GM12864 (cell line): Measurements from ENCODE around the gene KCNQ1OT1.

Source experiments
- DNase-seq: peaks from one replicate; pipeline ENCODE4 v3.0.0-alpha.2; 2011; ENCODE audit warnings: low read depth
- H3K4me3 ChIP-seq: 2 replicates; pipeline ENCODE4 v1.5.1; 2011; ENCODE audit warnings: mild to moderate bottlenecking, low read depth, low read length, control low read depth
- TF ChIP-seq, protein P1 (sequence below): IDR thresholded peaks from 2 replicates; pipeline ENCODE4 v1.5.1; 2011; ENCODE audit warnings: low read depth, mild to moderate bottlenecking, moderate library complexity, low read length, control low read depth, inconsistent platforms; ENCODE audit errors: missing control alignments

Gene KCNQ1OT1

DNA sequence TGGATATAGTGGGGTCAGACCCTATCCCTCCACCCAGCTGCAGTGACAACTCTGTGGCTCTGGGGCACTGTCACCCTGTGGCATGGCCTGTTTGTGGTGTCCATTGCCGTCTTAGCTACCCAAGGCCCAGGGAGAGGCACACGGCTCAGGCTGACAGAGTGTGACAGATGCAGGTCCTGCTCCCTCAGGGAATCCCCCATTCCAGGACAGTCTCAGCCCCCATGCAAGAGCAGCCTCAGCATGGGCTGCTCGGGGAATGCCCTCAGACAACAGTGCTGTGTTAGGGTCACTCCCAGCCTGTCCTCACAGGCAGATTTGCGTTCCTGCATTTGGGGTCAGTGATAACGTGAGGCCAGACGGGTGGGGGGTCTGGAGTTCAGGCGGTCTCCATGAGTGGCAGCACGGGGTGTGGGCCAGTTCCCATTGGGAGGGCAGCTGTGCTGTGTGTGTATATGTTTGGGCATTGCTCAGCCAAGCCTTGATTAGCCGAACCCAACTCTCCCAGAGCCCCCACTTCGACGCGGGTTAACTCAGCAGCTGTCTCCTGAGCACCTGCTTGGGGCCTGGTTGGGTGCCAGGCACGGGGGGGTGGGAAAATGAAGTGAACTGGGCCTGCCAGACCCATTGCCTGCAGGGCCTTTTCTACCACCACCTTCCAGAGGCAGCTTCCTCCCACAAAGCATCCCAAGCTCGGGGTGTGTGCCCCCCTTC is 5.3 kb upstream of the KCNQ1OT1 start:
- H3K4me3 ChIP-seq, result no peak overlapping the region
- TF ChIP-seq, protein P1, sequence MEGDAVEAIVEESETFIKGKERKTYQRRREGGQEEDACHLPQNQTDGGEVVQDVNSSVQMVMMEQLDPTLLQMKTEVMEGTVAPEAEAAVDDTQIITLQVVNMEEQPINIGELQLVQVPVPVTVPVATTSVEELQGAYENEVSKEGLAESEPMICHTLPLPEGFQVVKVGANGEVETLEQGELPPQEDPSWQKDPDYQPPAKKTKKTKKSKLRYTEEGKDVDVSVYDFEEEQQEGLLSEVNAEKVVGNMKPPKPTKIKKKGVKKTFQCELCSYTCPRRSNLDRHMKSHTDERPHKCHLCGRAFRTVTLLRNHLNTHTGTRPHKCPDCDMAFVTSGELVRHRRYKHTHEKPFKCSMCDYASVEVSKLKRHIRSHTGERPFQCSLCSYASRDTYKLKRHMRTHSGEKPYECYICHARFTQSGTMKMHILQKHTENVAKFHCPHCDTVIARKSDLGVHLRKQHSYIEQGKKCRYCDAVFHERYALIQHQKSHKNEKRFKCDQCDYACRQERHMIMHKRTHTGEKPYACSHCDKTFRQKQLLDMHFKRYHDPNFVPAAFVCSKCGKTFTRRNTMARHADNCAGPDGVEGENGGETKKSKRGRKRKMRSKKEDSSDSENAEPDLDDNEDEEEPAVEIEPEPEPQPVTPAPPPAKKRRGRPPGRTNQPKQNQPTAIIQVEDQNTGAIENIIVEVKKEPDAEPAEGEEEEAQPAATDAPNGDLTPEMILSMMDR, result no peak
- no peak for DNase-seq

DNA sequence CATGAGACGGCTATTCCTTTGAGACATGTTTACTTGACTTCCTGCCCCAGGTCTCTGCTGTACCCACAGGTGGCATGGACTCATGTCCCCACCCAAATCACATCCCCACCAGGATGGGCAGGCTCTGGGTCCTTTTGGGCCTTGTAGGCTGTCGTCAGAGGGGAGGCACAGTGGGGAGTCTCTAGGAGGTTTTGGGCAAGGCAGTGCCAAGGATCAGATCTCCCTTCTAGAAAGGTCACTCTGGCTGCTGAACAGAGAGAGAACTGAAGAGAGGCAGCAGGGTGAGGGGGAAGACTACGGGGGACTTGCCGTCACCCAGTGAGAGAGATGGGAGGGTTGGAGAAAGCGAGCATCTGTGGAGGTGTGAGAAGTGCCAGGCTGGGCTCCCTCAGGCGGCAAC is 4.6 kb upstream of the KCNQ1OT1 start:
- H3K4me3 ChIP-seq, result no peak overlapping the region
- DNase-seq, result no peak
- TF ChIP-seq, protein P1, result no peak

DNA sequence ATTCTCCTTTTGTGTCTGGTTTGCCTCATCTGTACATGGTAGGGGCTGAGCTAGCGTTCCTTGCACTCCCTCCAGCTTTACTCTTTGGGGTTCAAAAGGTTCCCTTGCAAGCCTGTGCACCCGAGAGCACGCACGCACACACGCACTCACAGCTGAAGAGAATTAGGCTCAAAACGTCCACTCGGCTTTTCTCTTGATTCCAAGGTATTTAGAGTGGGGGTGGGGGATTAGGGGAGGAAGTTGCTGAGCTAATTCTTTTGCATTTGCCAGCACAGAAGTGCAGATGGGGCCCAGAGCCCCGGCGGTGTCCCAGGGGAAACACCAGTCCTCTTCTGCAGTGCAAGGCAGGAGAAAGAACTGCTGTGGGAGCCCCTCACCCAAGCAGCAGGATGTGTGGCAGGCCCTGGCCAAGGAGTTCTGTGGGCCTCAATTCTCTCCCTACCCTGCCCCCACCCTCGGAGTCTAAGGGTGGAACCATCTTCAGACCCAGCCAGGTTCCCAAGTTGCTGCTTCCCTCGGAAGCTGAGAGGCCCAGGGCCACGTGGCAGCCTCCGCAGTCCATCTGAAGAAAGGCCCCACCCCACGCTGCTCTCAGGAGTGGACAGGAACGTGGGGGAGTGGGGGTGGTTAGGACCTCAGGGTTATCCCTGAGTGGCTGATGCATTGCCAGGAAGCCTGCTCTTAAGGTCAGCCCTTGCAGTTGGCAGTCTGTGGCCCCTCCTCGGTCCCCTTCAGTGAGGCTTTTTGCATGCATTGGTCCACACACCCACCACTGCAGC is 3.8 kb upstream of the KCNQ1OT1 start:
- no peak for DNase-seq
- TF ChIP-seq, protein P1, result no peak
- H3K4me3 ChIP-seq, result no peak overlapping the region

DNA sequence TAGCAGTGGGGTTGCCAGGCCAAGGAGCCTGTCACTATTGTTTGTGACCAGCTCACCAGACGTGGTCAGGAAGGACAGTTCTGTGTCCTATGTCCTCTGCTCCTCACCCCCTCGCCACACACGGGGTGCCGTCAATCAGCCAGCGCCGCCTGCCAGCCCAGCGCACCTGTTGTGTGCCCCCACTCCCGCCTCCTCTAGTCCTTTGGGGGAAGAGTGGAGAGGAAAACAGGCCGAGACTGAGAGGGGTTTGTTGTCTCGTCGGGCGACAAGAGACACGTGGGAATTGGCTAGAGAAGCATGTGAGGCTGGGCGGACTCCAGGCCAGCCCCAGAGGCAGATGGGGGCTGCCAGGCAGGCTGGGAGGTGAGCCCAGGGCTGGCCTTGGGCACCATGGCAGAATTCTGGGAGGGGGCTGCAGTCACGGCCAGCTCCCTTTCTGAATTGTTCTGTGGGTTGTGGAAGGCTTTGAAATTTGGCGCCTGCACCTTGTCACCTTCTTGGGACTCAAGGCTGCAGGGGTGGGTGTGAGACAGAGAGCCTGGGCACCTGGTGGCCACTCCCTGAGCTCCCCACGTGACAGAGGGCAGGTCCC is 3.1 kb upstream of the KCNQ1OT1 start:
- no peak for DNase-seq
- TF ChIP-seq, protein P1, result no peak
- no peak overlapping the region for H3K4me3 ChIP-seq

DNA sequence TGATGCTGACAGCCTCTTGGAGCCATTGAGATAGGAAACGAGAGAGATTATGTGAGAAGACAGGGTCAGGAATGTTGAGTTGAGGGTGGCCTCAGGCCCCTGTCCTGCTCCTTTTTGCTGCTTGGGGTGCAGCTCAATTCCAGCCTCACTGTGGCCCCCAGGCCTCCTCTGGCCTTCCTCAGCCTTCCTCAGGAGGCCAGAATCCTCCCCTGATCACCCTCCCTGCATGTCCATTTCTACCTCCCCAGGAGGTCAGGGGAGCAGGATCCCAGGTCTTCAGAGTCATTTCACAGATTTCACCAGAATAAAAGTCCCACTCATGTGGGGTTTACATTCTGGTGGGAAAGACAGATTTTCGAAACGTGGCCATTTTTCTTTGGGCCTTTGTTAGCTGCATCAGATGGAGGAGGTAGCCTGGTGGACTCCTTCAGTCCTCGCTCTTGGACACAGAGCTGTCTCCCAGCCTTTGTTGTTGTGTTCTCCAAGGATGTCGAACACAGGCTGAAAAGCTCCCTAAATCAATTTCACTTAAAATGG is 2.2 kb upstream of the KCNQ1OT1 start:
- H3K4me3 ChIP-seq, result no peak overlapping the region
- DNase-seq, result no peak
- TF ChIP-seq, protein P1, result no peak

DNA sequence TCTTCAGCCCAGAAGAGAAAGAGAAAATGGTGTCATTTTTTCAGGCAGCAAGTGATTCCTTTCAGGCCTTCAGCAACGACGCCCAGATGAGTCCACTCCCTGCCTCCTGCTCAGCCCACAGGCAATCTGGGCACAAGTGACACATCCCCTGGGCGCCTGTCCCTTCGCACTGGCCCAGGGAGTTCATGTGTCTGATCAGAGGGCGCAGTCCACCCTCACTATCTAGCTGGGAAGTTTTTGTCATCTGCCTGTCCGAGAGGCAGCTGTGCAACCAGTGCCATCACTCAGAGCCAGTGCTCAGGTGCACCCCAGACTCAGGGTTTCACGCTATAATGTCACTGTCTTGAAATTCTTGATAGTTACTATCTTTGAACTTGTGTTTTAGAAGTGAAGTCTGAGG is 1.4 kb upstream of the KCNQ1OT1 start:
- no peak for DNase-seq
- TF ChIP-seq, protein P1, result no peak
- no peak overlapping the region for H3K4me3 ChIP-seq
